RPMI7951 (cell line): ENCODE results near the gene KLHL4. TPM values are rescaled to one million over a fixed set of nuclear protein-coding genes. Genes with fewer than 3 reads are reported as not detected.
"Not testable (repeated sequence)": the region's sequence is repeated elsewhere in the genome, so short reads cannot be mapped to it uniquely, and the experiment has no call there.

Experiments used
- DNase-seq: peaks from one replicate; pipeline ENCODE4 v3.0.0-alpha.2; 2012; ENCODE audit warnings: low read depth
- total RNA-seq: library from RNA; depleted of rRNA; stranded (reverse); fragments of >200 nt; shearing (Covaris generic); gene quantifications from 2 replicates; pipeline ENCODE4 v1.2.3, GENCODE V29; 2014; rRNA removed

The KLHL4 gene, protein sequence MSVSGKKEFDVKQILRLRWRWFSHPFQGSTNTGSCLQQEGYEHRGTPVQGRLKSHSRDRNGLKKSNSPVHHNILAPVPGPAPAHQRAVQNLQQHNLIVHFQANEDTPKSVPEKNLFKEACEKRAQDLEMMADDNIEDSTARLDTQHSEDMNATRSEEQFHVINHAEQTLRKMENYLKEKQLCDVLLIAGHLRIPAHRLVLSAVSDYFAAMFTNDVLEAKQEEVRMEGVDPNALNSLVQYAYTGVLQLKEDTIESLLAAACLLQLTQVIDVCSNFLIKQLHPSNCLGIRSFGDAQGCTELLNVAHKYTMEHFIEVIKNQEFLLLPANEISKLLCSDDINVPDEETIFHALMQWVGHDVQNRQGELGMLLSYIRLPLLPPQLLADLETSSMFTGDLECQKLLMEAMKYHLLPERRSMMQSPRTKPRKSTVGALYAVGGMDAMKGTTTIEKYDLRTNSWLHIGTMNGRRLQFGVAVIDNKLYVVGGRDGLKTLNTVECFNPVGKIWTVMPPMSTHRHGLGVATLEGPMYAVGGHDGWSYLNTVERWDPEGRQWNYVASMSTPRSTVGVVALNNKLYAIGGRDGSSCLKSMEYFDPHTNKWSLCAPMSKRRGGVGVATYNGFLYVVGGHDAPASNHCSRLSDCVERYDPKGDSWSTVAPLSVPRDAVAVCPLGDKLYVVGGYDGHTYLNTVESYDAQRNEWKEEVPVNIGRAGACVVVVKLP
- total RNA-seq = 2.7 and 3.0 TPM in 2 replicates

GRCh38 chrX:87517571-87518141 is at the start of gene KLHL4:
Gene KLHL4 (plus strand): TSS chrX:87517802. CDS start chrX:87517894, 92 bp downstream.
- peak; percentile 75 for DNase-seq

DNA sequence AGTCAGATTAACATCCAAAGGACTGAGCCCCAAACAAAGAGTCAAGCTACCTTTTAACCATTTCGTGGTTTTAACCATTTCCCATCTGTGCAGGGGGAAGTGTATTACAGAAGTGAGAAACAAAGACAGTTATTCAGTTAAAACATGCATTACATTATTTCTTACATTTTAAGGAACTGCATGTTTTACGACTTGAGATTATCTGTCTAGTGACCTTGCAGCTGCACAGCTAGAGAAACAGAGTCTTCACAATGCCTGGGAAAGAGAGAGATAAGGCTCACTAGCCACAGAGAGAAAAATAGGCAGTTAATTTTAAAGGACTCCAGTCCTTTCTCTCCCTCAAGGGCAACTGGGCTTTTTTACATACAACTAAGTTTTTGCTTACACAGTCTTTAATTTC is 48.7 kb upstream of the KLHL4 start:
- no peak for DNase-seq

- DNase-seq = no peak
Observed at GRCh38 chrX:87475793-87476192, 41.8 kb upstream of the KLHL4 start.

DNA sequence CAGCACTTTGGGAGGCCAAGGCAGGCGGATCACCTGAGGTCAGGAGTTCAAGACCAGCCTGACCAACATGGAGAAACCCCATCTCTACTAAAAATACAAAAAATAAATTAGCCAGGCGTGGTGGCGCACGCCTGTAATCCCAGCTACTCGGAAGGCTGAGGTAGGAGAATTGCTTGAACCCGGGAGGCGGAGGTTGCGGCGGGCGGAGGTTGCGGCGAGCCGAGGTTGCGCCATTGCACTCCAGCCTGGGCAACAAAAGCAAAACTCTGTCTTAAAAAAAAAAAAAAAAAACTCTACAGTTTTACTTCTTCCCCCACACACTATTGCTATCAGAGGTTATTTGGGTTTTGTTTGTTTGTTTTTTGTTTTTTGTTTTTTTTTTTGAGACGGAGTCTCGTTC is 38.9 kb upstream of the KLHL4 start:
- DNase-seq = not testable (repeated sequence)

GRCh38 chrX:87489071-87489470 is 28.5 kb upstream of the KLHL4 start:
- no peak for DNase-seq

GRCh38 chrX:87515836-87516235 is 1.8 kb upstream of the KLHL4 start:
- no peak for DNase-seq

DNA sequence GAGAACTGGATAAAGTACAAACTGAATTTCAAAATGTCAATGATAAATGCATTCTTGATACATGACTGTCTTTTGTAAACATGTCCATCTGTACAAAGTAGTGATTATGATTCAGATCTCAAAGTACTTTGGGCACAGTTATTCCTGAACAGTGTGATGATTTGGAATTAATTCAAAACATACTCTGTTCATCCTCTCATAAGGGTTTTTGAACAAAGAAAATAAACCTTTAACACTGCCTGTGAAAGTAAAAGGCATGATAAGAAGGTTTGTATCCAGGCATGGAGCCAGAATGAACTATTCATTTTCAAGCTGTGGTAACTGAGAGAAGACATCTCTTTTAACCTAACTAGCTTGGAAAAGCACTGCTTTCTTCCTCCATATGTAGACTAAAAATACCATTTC is 883 bp upstream of the KLHL4 start:
- DNase-seq = peak; percentile 66

- DNase-seq = peak; percentile 0
Observed at GRCh38 chrX:87518504-87518903, 902 bp downstream of the KLHL4 start.

GRCh38 chrX:87525771-87526229 is 8.2 kb downstream of the KLHL4 start:
- DNase-seq = peak; percentile 61

DNA sequence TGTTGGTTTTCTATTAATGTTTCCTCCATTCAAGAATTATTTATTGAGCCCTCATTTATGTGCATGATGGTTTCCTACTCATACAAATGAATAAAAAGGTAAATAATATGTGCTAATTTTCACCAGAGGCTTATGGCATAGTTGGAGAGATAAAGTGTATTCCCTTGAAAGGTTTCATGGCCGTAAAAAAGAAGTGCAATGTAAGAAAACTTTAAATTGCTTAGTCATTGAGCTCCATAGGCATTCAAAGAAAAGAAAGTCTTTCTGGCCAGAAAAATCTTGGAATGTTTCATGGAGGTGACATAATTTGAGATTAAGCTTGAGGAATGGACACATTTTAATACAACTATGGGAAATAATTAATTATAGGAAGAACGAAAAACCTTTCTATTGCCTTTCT is 8.7 kb downstream of the KLHL4 start:
- DNase-seq = no peak

- DNase-seq = peak; percentile 0
Observed at GRCh38 chrX:87528487-87528886, 10.9 kb downstream of the KLHL4 start.

DNA sequence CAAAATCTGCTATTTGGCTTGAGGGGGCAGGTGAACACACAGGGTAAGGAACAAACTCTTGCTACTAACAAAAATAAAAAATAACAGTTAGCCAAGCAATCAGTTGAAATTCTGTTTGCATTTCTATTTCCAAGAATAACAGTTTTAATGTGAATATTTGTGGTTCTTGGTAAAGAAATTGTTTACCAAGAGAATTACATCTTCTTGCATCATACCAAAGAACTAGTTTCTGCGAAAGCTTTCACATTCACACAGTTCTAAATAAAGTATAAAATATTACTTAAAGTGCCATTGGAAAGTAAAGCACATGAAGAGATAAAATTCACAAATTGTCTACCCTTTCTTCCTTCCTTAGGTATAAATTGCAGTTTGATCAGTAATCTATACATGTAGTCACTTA is 54.4 kb downstream of the KLHL4 start:
- DNase-seq = no peak

DNA sequence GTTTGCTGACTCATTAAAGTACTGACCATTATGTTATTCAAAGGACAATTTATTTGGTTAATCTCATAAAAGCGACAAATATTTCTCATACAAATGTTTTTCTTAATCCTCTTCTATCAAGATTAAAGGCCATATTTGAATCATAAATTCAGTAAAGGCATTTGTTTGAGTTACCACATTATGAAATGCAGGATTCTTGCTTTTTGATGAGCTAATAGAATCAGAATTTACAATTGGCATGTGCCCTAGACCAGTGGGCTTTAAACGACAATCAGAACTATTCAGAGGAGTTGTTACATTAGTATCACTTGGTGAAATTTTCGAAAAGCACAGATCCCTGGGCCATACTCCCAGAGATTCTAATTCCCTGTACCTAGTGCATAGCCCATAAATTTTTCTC is 55.3 kb downstream of the KLHL4 start:
- DNase-seq = no peak

DNA sequence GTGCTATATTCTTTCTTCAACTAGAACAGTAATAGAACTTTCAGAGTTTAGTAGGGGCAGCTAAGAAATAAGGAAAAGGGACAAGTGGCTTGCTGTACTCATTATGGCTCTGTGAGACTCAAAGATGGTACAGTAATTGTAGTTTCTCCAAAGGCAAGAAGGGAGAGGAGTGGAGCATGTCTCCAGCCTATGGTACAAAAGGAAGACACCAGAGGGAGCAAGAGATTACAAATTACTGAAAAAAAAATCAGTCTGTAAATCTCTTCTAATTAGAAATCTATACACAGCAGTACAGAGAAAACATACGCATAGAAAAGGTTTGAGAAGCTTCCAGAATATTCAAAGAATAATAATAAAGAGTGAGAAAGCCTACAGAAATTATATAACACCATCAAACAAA is 61.4 kb downstream of the KLHL4 start:
- no peak for DNase-seq

- DNase-seq = no peak
Observed at GRCh38 chrX:87580862-87581261, 63.3 kb downstream of the KLHL4 start.

DNA sequence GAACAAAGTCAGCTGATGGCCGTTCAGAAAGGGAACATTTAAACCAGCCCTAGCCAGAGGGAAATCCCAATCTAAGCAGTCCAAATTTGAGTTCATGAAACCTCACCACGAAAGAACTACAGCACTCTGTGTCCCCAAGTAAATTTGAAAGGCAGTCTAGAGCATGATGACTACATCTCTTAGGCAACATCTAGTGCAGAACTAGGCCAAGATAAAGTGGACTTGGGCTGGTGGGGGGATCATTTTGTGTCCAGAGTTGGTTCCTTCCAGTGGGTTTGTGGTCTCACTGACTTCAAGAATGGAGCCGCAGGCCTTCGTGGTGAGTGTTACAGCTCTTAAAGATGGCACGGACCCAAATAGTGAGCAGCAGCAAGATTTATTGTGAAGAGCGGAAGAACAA is 64.9 kb downstream of the KLHL4 start:
- DNase-seq = peak; percentile 37

- DNase-seq = peak; percentile 3
Observed at GRCh38 chrX:87583679-87584078, 66.1 kb downstream of the KLHL4 start.

GRCh38 chrX:87616371-87616770 is 98.8 kb downstream of the KLHL4 start:
- no peak for DNase-seq

GRCh38 chrX:87621697-87622096 is 104.1 kb downstream of the KLHL4 start:
- DNase-seq = no peak

- DNase-seq = no peak
Observed at GRCh38 chrX:87626996-87627395, 109.4 kb downstream of the KLHL4 start.

- no peak for DNase-seq
Observed at GRCh38 chrX:87634361-87634760, 116.8 kb downstream of the KLHL4 start.

DNA sequence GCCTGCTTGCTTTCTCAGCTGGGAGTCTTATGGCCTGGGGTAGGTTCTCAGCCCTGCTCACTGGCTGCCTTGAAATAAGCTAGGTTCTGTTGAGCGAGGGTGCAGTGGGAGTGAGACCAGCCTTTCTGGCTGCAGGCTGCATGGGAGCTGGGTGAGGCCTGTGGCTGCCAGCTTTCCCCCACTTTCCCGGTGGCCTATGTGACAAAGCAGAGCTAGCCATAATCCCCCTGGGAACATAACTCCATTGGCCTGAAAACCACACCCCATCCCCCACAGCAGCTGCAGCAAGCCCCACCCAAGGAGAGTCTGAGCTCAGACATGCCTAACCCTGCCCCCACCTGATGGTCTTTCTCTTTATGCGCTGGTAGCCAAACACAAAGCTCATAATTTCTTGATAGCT is 118.9 kb downstream of the KLHL4 start:
- DNase-seq = no peak

- DNase-seq = not testable (repeated sequence)
Observed at GRCh38 chrX:87641439-87641838, 123.8 kb downstream of the KLHL4 start.
